IMR-90 (cell line): ENCODE data around the gene ITK. TPM values are rescaled to one million over a fixed set of nuclear protein-coding genes. Genes with fewer than 3 reads are reported as not detected.

ENCODE experiments used
- ATAC-seq: fragments of 200-7000 bp; cut with Tn5 transposase; 2 replicates; pipeline ENCODE4 v1.9.1; 2020; ENCODE audit warnings: low read depth, mild to moderate bottlenecking, moderate library complexity
- BruUV-seq: library from RNA; stranded (reverse); fragments of 400-500 nt; replicated peaks from 2 replicates; lab custom pipeline; 2021; lab: Mats Ljungman, UMichigan
- CTCF ChIA-PET: fragments of 300-600 bp; formaldehyde crosslinking; extraction: SDS; loops from one replicate; lab custom pipeline; 2021; ENCODE audit warnings: antibody characterized with exemption; lab: Yijun Ruan, JAX
- POLR2A ChIA-PET: fragments of 300-600 bp; sonication (Branson Sonifier 250); formaldehyde crosslinking; loops from one replicate; lab custom pipeline; 2022; ENCODE audit warnings: antibody characterized with exemption; ENCODE audit not compliant: unreplicated experiment; lab: Charles Lee
- DNase-seq: peaks from one replicate; pipeline ENCODE4 v3.0.0; 2013
- H2AFZ ChIP-seq: replicated peaks from 2 replicates; pipeline ENCODE3; 2013; ENCODE audit warnings: low read length, mild to moderate bottlenecking; ENCODE audit not compliant: poor library complexity
- H2AK5ac ChIP-seq: 2 replicates; pipeline ENCODE4 v1.6.1; 2013; ENCODE audit warnings: low read depth, low read length, inconsistent platforms
- H2AK9ac ChIP-seq: replicated peaks from 2 replicates; pipeline ENCODE3; 2013; ENCODE audit warnings: mild to moderate bottlenecking, low read depth, low read length, moderate library complexity; ENCODE audit not compliant: poor library complexity
- H2BK120ac ChIP-seq: 2 replicates; pipeline ENCODE4 v1.6.1; 2013; ENCODE audit warnings: low read depth, low read length, inconsistent platforms
- H2BK15ac ChIP-seq: 3 replicates; pipeline ENCODE4 v1.6.1; 2013; ENCODE audit warnings: low read depth, low read length, inconsistent platforms
- H2BK20ac ChIP-seq: 2 replicates; pipeline ENCODE4 v1.6.1; 2013; ENCODE audit warnings: low read depth, mild to moderate bottlenecking, inconsistent platforms, low read length, moderate library complexity
- H2BK5ac ChIP-seq: 2 replicates; pipeline ENCODE4 v1.6.1; 2013; ENCODE audit warnings: mild to moderate bottlenecking, low read depth, low read length, inconsistent platforms; ENCODE audit not compliant: poor library complexity, severe bottlenecking
- H3K14ac ChIP-seq: replicated peaks from 2 replicates; pipeline ENCODE4 v1.6.1; 2013; ENCODE audit warnings: low read depth, low read length, inconsistent platforms
- H3K18ac ChIP-seq: 2 replicates; pipeline ENCODE4 v1.6.1; 2013; ENCODE audit warnings: low read depth, low read length, control low read depth
- H3K23ac ChIP-seq: 2 replicates; pipeline ENCODE4 v1.6.1; 2013; ENCODE audit warnings: low read depth, low read length, inconsistent platforms
- H3K27ac ChIP-seq: 2 replicates; pipeline ENCODE4 v1.5.1; 2013; ENCODE audit warnings: mild to moderate bottlenecking, control low read depth, low read length; ENCODE audit not compliant: insufficient read depth
- H3K27me3 ChIP-seq: 2 replicates; pipeline ENCODE4 v1.6.1; 2013; ENCODE audit warnings: low read length; ENCODE audit not compliant: control insufficient read depth, insufficient read depth
- H3K36me3 ChIP-seq: 2 replicates; pipeline ENCODE4 v1.6.1; 2013; ENCODE audit warnings: low read length, mixed read lengths; ENCODE audit not compliant: control insufficient read depth, insufficient read depth
- H3K4ac ChIP-seq: 2 replicates; pipeline ENCODE4 v1.6.1; 2013; ENCODE audit warnings: low read depth, low read length, inconsistent platforms
- H3K4me1 ChIP-seq: 2 replicates; pipeline ENCODE4 v1.6.1; 2013; ENCODE audit warnings: low read length, mixed read lengths; ENCODE audit not compliant: control insufficient read depth, insufficient read depth
- H3K4me2 ChIP-seq: 2 replicates; pipeline ENCODE4 v1.6.1; 2013; ENCODE audit warnings: low read depth, mild to moderate bottlenecking, control low read depth, low read length, moderate library complexity
- H3K4me3 ChIP-seq: 2 replicates; pipeline ENCODE4 v1.5.1; 2013; ENCODE audit warnings: low read depth, mild to moderate bottlenecking, control low read depth, low read length, moderate library complexity; ENCODE audit not compliant: insufficient read depth
- H3K56ac ChIP-seq: 2 replicates; pipeline ENCODE4 v1.6.1; 2013; ENCODE audit warnings: low read length, inconsistent platforms; ENCODE audit not compliant: insufficient read depth; ENCODE audit errors: extremely low read depth
- H3K79me1 ChIP-seq, 2 experiments: 2 replicates each; pipeline ENCODE4 v1.6.1; 2013; ENCODE audit warnings: low read length in 2 of 2, inconsistent platforms in 1 of 2, low read depth in 1 of 2
- H3K9ac ChIP-seq: 2 replicates; pipeline ENCODE4 v1.6.1; 2013; ENCODE audit warnings: low read depth, low read length, control low read depth
- H3K9me1 ChIP-seq: 2 replicates; pipeline ENCODE4 v1.6.1; 2013; ENCODE audit warnings: low read length, inconsistent platforms; ENCODE audit not compliant: insufficient read depth
- H3K9me3 ChIP-seq: 2 replicates; pipeline ENCODE4 v1.6.1; 2013; ENCODE audit warnings: low read length; ENCODE audit not compliant: control insufficient read depth, insufficient read depth
- H4K20me1 ChIP-seq: 2 replicates; pipeline ENCODE4 v1.6.1; 2013; ENCODE audit warnings: low read length, inconsistent platforms; ENCODE audit not compliant: insufficient read depth
- H4K5ac ChIP-seq: 2 replicates; pipeline ENCODE4 v1.6.1; 2013; ENCODE audit warnings: mild to moderate bottlenecking, low read depth, low read length, control low read depth
- H4K8ac ChIP-seq, 2 experiments: 2 replicates each; pipeline ENCODE4 v1.6.1; 2013; ENCODE audit warnings: low read depth in 2 of 2, low read length in 2 of 2, control low read depth in 1 of 2, inconsistent platforms in 1 of 2
- H4K91ac ChIP-seq: 2 replicates; pipeline ENCODE4 v1.6.1; 2013; ENCODE audit warnings: low read depth, low read length, inconsistent platforms; ENCODE audit not compliant: insufficient read depth
- CEBPB ChIP-seq: IDR thresholded peaks from 2 replicates; pipeline ENCODE4 v1.6.1; 2012; ENCODE audit warnings: low read depth, low read length, improper control_type of control experiment
- CHD1 ChIP-seq: IDR thresholded peaks from 2 replicates; pipeline ENCODE4 v1.6.1; 2012; ENCODE audit warnings: low read depth, low read length, improper control_type of control experiment
- FOS ChIP-seq: fragments of 150-350 bp; IDR thresholded peaks from 2 replicates; pipeline ENCODE4 v1.6.1; 2016; ENCODE audit warnings: low read depth, low read length
- MAFK ChIP-seq: IDR thresholded peaks from 2 replicates; pipeline ENCODE4 v1.6.1; 2012; ENCODE audit warnings: low read depth, low read length, improper control_type of control experiment
- MAZ ChIP-seq: IDR thresholded peaks from 2 replicates; pipeline ENCODE4 v1.6.1; 2012; ENCODE audit warnings: low read depth, mild to moderate bottlenecking, low read length, improper control_type of control experiment, moderate library complexity, borderline replicate concordance
- NFE2L2 ChIP-seq: fragments of 150-350 bp; IDR thresholded peaks from 2 replicates; pipeline ENCODE4 v1.6.1; 2016; ENCODE audit warnings: low read depth, mild to moderate bottlenecking, low read length
- POLR2A ChIP-seq: IDR thresholded peaks from 2 replicates; pipeline ENCODE4 v1.6.1; 2012; ENCODE audit warnings: mild to moderate bottlenecking, low read depth, low read length
- RAD21 ChIP-seq: IDR thresholded peaks from 2 replicates; pipeline ENCODE4 v1.6.1; 2012; ENCODE audit warnings: low read length, improper control_type of control experiment
- RFX5 ChIP-seq: IDR thresholded peaks from 2 replicates; pipeline ENCODE4 v1.8.0; 2012; ENCODE audit warnings: low read depth, mild to moderate bottlenecking, low read length, moderate library complexity
- SMC3 ChIP-seq: fragments of 150-350 bp; IDR thresholded peaks from 2 replicates; pipeline ENCODE4 v1.6.1; 2016; ENCODE audit warnings: low read depth, mild to moderate bottlenecking, antibody characterized with exemption, low read length, moderate library complexity
- dilution Hi-C: fragments of 300-500 bp; cut with HindIII; formaldehyde crosslinking; loops from one replicate; pipeline ENCODE4 v1.14.3; 2018; ENCODE audit warnings: low sequenced_read_pairs; ENCODE audit not compliant: unreplicated experiment
- in situ Hi-C: fragments of 300-500 bp; cut with MboI; formaldehyde crosslinking; loops from 3 replicates; pipeline ENCODE4 v1.14.3; 2019; ENCODE audit warnings: low sequenced_read_pairs, inconsistent platforms, mixed read lengths
- intact Hi-C: fragments of 100-400 bp; cut with micrococcal nuclease; formaldehyde crosslinking; loops from 2 replicates; pipeline ENCODE4 v1.10.0; 2022
- polyA plus RNA-seq, 3 experiments: library from polyadenylated mRNA; depleted of rRNA; stranded (reverse); fragments of >200 nt; gene quantifications; 2 replicates each; pipeline ENCODE4 v1.2.3, GENCODE V29; 2012; ENCODE audit warnings: low replicate concordance in 1 of 3
- total RNA-seq: library from RNA; depleted of rRNA; stranded (reverse); fragments of >200 nt; gene quantifications from 2 replicates; pipeline ENCODE4 v1.2.3, GENCODE V29; 2012
- TF ChIP-seq, protein P1 (sequence below): fragments of 150-350 bp; IDR thresholded peaks from 2 replicates; pipeline ENCODE4 v1.6.1; 2016; ENCODE audit warnings: low read depth, mild to moderate bottlenecking, low read length, moderate library complexity, borderline replicate concordance

ITK gene
- total and polyA plus RNA-seq, 2 of the 4 experiments (the other 2 are of a cell fraction): not detected

DNA sequence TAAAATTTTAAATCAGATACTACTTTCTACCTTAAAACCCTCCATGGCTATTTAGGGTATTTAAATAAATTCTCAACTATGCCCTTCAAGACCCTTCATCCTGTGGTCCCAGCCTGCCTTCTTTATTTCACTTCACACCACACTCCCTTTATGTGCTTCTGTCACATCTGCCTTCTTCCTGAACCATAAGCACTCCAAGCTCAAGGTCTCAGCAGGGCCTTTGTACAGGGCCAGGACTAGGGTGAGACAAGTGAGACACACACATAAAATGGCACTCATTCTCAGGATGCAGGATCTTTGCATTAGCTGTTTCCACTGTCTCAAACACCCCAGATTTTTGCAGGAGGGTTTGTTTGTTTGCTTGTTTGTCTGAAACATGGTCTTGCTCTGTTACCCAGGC is 7.6 kb downstream of the ITK start:
- ChIA-PET POLR2A (no interaction called here), CTCF (interaction anchor here (1.0 kb wide), 1 partner anchor 17 kb away, joined by 3 read pairs; no protein-coding TSS in a partner anchor)
- Histone ChIP-seq H2BK120ac (no peak overlapping the region), H3K14ac (no peak overlapping the region), H3K4me2 (no peak overlapping the region), H3K56ac (no peak overlapping the region), H2AK9ac (no peak overlapping the region), H3K27ac (no peak overlapping the region), H2AFZ (no peak overlapping the region), H3K4ac (no peak overlapping the region), H4K91ac (no peak overlapping the region), H3K4me1 (no peaks in the 10 kb centered on the region), H4K8ac (no peak overlapping the region), H3K9me3 (no peaks in the 10 kb centered on the region), H3K36me3 (no peaks in the 10 kb centered on the region), H4K5ac (no peak overlapping the region), H4K20me1 (no peaks in the 10 kb centered on the region), H3K79me1 (no peaks in the 10 kb centered on the region), H3K27me3 (no peaks in the 10 kb centered on the region; the same call in 1 of the 2 replicates), H2AK5ac (no peak overlapping the region), H3K23ac (no peak overlapping the region), H3K4me3 (no peak overlapping the region), H3K9me1 (no peaks in the 10 kb centered on the region), H3K18ac (no peak overlapping the region), H2BK20ac (no peak overlapping the region), H2BK15ac (no peak overlapping the region), H2BK5ac (no peak overlapping the region), H3K9ac (no peak overlapping the region)
- TF ChIP-seq RAD21 (no peak), RFX5 (no peak), SMC3 (no peak), MAZ (no peak), MAFK (no peak), FOS (no peak), CHD1 (no peak), POLR2A (no peak), NFE2L2 (no peak), CEBPB (no peak)
- TF ChIP-seq, protein P1, sequence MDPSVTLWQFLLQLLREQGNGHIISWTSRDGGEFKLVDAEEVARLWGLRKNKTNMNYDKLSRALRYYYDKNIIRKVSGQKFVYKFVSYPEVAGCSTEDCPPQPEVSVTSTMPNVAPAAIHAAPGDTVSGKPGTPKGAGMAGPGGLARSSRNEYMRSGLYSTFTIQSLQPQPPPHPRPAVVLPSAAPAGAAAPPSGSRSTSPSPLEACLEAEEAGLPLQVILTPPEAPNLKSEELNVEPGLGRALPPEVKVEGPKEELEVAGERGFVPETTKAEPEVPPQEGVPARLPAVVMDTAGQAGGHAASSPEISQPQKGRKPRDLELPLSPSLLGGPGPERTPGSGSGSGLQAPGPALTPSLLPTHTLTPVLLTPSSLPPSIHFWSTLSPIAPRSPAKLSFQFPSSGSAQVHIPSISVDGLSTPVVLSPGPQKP: no peak
- no TSS peak for BruUV-seq
- DNase-seq: no peak
- intact Hi-C loops: no loop called here
- no peak for ATAC-seq
- in situ Hi-C loops: no loop called here
- dilution Hi-C loops: no loop called here
